GM21515 (cell line): Measurements from ENCODE around the gene KDF1.
"Not testable (repeated sequence)": the region's sequence is repeated elsewhere in the genome, so short reads cannot be mapped to it uniquely, and the experiment has no call there.

Experiments
- ATAC-seq: cut with Tn5 transposase; IDR thresholded peaks from one replicate; pipeline ENCODE4 v1.9.1; 2021; ENCODE audit not compliant: unreplicated experiment

KDF1 gene

DNA sequence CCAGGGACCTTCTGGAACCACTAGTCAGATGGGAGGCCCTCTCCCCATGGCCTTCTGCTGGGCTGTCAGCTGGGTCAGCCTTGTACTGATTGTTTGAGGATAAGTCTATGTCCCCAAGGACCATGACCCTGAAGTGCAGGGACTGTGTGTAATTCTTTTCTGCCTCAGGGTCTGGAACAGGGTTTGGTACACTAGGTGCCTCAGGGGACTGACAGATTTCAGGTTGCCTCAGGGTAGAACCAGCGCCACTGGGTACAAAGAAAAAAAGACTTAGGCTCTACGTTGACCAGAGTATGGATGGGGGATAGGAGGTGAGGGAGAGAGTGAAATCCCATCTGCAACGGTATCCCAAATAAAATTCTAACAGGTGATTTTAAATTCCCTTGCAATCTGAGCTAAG is 3.0 kb downstream of the KDF1 start:
- no peak for ATAC-seq

DNA sequence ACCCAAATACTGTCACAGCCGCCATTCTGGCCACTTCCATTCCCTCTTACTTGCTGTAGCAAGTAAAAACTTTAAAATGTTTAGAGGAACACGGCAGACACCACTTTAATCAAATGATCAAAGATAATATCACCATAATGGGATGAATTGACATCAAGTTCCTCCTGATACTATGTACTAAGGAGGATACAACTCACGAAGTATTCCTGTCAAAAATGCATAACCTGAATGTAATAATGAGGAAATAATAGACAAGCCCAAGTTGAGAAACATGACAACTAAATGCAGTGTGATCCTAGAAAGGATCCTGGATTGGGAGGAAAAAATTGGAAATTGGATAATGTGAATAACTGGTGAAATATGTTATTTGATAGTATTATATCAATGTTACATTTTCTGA is 3.9 kb downstream of the KDF1 start:
- no peak for ATAC-seq

DNA sequence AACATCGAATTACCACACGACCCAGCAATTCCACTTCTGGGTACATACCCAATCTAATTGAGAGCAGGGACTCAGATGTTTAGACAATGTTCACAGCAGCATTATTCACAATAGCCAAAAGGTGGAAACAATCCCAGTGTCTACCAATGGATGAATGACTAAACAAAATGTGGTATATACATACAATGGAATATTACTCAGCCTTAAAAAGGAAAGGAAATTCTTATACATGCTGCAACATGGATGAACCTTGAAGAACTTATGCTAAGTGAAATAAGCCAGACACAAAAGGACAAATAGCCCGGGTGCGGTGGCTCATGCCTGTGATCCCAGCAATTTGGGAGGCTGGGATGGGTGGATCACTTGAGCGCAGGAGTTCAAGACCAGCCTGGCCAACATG is 6.9 kb downstream of the KDF1 start:
- ATAC-seq: no peak

DNA sequence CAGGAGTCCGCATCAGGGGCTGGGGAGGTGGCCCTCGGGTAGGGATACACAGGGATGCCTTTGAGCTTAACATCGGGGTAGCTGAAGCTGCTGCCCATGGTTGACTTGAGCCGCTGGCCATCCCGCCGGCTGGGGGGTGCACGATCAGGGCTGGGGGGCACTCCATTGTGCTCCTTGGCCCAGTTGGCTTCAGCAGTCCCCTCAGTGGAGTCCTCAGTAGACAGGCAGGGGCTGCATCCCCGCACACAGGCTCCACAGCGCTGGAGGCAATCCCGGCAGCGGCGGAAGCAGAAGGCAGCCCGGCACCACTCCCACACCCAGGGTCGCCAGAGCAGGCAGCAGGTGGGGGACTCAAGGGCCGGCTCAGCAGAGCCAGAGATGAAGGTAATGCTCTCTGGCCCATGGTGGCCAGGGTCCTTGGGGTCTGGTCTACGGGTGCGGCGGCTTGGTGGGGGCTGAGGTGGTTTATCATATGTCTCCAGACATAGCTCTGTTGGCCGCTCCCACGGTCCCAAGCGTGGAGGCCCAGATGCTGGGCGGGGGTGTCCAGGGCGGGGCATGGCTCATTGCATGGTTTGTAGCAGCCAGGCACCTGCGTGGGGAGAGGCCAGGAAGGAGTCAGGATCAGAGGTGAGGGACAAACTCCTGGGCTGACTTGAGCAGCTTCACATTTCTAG is 8.3 kb downstream of the KDF1 start:
- ATAC-seq: no peak

DNA sequence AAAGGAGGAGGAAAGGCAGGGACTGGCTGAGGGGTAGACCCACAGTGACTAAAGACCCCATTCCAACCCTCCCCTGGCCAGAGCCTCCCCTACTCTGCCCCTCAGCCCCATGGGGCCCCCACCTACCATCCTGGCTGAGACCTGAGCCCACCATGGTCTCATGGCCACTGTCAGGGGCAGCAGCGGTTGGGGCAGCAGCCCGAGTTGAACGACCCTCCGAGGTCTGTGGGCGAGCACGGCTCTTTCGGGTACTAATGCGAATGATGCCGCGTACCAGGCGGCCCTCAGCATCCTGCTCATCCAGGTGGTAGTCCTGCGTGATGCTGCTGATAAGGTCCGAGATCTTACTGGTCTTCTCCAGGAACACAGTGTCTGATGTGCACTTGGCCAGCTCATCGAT is 9.1 kb downstream of the KDF1 start:
- ATAC-seq: no peak

DNA sequence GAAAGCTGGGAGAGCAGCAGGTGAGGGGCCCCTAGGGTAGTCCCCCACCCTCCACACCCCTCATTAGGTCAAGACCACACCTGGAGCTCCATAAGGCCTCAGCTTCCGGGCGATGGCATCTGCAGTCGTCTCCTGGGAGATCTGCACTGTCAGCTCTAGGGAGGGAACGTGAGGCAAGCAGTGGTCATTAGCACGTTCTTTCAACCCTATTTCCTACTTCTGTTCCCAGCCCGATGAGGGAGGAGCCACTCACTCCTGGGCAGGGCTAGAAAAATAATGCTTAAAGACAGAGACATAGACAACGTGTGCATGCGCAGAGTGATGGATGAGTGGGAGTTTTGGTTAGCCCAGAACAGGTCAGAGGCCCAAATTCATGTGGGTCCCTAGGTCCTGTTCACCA is 9.7 kb downstream of the KDF1 start:
- ATAC-seq: no peak

DNA sequence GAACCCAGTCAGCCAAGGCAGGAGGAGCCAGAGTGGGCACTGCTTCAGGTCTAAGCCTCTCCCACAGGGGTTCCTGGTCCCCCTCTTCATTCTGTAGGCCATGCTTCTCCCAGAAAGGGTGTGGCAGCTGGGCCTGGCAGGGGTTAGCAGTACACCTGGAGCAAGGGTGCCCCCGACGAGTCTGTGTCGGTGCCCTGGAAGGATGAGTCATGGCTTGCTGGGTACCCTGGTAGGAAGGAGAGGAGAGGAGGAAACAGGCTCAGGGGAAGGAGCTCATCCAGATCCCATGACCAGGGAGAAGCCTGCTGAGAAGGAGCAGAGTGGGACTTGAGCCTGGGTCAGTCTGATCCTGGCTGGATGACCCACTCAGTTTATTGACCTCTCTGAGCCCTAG is 10.3 kb downstream of the KDF1 start:
- no peak for ATAC-seq

DNA sequence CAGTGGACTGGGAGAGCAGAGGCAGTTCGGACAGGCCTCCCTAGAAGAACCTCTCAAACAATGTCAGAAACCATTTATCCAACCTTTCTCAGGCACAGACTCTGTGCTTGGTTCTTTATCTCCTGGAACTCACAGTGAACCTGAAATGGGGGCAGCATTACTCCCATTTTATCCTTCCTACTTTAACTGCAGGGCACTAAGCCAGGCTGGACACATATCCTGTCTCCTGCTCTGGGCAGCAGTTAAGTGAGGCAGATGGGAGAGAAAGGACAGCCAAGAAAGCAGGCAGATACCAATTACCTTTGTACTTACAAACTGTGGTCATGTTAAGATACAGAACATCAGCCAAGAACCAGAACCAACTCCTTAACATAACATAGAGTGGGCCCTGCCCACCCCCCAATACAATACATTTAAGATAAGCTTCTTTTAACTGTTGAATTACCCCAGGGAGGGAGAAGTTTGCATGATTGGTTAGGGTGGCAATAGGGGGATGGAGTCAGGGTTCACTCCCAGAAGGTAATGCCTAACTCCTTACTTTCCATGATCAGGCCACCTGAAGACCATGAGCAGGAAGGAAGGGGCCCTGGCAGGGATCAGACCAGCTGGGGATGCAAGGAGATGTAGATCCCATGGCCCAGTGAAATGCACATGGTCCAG is 10.9 kb downstream of the KDF1 start:
- ATAC-seq: no peak

DNA sequence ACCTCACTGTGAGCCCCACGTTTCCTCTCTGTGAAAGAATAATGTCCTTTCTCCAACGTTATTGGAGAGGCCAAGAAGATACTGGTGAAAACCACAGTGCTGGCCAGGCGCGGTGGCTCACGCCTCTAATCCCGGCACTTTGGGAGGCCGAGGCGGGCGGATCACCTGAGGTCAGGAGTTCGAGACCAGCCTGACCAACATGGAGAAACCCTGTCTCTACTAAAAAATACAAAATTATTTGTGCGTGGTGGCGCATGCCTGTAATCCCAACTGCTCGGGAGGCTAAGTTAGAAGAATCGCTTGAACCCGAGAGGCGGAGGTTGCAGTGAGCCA is 11.6 kb downstream of the KDF1 start:
- ATAC-seq: not testable (repeated sequence)

DNA sequence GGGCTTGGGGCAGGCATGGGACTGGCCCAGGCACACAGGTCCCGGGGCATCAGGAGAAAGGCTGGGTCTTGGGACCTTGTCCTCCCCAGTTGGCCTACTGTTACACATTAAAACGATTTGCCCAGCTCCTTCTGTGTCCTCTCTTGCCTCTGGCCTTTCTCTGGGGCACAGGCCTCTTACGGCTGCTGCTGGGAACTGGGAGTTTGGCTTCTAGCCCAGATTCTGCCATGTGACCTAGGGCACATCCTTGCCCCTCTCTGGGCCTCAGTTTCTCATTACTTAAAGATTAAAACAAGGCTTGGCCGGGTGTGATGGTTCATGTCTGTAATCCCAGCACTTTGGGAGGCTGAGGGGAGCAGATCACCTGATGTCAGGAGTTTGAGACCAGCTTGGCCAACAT is 14.0 kb downstream of the KDF1 start:
- ATAC-seq: no peak

DNA sequence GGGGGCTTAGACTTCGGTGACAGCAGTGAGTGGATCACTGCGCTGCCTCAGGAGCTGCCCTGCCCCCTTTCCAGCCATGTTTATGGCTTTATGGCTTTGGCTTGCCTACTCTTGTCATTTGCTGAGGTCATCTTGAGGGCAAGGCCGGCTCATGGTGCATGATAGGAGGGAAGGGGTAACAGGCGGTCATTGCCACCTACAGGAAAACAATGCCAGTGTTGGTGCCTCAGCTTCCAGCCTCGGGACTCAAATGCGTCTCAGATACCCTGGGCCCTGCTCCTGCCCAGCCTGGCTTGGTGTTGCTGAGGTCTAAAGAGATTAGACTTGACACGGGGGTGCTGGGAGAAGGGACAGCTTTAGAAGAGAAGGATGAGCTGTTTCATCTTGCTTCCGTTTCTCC is 14.5 kb downstream of the KDF1 start:
- ATAC-seq: no peak

DNA sequence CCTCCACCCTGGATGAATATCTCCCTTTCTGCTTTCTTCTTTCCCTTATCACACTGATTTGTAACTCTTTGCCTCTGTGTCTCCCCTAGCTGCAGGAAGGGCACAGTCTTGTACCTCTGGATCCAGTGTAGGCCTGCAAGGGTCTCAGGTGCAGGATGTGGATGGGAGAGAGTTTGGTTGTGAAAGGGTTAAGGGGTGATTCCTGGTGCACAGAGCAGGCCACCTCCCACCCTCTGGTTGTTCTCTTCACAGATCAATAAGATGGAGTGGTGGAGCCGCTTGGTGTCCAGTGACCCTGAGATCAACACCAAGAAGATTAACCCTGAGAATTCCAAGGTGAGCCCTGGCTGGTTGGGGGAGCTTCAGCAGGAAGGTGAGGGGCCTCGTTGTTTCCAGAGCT is 15.1 kb downstream of the KDF1 start:
- ATAC-seq: no peak

DNA sequence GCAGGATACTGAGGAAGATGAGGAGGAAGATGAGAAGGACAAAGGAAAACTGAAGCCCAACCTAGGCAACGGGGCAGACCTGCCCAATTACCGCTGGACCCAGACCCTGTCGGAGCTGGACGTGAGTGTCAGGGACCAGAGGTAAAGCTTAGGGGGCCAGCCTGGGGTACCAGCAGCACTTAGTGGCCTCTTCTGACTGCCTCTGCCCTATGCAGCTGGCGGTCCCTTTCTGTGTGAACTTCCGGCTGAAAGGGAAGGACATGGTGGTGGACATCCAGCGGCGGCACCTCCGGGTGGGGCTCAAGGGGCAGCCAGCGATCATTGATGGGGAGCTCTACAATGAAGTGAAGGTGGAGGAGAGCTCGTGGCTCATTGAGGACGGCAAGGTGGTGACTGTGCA is 17.6 kb downstream of the KDF1 start:
- ATAC-seq: no peak

DNA sequence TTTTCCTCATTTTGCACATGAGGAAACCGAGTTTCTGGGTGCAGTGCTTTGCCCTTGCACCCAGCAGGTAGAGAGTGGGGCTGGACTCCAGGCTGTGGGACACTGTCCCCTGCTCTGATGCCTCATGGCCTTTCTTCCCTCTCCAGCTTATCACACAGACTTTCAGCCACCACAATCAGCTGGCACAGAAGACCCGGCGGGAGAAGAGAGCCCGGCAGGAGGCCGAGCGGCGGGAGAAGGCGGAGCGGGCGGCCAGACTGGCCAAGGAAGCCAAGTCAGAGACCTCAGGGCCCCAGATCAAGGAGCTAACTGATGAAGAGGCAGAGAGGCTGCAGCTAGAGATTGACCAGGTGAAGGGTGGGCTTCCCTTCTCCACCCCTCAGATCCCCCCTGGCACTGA is 19.0 kb downstream of the KDF1 start:
- no peak for ATAC-seq

DNA sequence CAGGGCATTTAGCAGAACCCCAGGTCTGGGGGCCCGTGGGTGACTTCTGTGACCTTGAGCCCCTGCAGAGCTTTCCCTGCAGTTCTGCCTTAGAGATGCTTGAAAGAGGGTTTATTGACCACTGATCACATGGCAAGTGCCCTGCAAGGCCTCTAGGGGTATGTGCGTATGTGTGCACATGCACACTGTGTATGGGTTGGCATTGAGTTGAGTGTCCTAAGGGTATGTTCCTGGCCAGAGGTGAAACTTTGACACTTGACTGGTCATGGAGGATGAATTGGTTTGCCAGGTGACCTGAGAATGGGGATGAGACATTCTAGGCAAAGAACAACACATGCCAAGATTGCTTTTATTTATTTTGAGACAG is 21.6 kb downstream of the KDF1 start:
- ATAC-seq: no peak

DNA sequence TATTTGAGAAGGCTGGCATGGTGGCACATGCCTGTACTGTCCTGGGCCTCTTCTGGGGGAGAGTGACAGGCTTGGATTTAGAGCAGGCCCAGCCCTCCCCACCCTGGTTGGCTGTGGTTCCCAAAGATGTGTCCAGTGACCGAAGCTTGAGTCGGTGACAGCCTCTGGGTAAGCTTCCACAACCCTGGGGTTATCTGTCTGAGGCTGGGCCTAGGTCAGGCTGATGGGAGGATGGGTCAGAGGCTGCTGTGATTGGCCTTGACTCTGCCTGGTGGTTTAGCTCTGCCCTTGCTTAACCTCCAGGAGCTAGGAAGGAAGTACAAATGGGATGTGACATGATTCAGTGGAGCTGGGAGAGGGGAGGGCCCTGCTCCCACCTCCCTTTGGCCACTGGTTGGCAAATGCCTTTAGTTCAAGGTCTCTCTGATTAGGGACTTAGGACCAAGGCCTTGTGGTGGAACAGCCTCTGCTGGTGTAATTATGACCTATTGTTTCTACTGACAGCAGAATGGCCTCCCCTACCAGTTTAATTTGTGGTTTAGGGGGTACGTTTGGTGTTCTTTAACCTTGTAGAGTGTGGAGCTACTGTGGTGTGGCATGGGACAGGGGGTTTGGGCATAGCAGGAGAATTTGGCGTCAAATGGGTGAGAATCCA is 22.1 kb downstream of the KDF1 start:
- ATAC-seq: no peak

DNA sequence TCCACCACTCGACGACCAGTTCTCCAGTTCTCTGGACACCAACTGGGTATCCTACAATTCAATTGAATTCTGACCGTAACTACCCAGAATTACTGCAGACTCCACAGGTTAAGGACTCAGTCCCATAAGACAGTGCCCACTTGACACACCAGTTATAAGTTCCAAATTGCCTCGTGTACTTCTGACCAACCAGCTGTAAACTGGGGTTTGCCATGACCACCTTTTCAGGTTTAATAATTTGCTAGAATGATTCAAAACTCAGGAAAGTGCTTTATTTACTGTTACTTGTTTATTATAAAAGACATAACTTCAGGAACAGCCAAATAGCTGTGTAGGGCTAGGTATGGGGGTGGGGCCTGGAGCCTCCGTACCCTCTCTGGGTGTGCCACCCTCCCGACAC is 23.4 kb downstream of the KDF1 start:
- ATAC-seq: no peak

DNA sequence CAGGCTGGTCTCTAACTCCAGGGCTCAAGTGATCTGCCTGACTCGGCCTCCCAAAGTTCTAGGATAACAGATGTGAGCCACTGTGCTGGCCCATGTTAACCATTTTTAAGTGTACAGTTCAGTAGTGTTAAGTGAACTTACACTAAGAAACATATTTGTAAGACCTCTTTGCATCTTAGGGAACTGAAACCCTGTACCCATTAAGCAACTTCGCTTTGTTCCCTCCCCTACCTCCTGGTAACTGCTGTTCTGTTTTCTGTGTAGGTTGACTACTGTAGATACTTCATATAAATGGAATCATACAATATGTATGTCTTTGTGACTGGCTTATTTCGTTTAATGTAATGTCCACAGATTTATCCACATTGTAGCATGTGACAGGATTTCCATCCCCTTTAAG is 27.7 kb downstream of the KDF1 start:
- ATAC-seq: no peak

DNA sequence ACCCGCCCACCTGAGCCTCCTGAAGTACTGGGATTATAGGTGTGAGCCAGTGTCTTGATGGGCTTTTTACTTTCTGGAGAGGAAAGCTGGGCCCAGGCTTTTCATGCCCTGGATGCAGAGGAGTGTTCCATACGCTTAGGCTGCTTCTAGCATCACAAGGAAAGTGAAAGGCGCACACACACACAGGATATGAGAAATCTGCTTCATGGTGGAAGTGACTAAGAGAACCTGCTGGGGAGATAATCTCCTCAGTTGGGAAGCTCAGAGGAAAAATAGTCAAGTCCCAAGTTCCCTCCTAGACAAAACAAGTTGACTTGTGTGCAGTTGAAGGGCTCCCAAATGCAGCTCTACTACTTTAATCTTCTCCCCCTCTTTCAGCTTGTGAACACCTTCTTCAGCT is 36.6 kb downstream of the KDF1 start:
- ATAC-seq: no peak

DNA sequence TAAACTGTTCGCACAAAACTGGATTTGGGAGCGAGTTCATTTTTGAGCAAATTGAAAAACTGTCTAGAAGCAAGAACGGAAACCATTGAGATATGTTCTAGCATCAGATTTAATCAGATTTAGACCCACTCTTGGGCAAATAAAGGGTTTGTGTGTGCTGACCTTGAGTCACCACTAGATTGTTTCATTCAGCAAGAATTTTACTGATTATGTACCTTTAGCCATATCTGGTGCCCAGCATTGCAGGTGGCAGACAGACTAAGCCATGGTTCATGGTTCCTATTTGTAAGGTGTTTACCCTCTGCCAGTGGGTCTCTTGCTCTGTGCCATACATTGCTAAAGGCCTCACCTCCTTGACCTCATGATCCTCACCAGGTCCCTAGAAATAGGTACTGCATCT is 37.4 kb downstream of the KDF1 start:
- no peak for ATAC-seq

DNA sequence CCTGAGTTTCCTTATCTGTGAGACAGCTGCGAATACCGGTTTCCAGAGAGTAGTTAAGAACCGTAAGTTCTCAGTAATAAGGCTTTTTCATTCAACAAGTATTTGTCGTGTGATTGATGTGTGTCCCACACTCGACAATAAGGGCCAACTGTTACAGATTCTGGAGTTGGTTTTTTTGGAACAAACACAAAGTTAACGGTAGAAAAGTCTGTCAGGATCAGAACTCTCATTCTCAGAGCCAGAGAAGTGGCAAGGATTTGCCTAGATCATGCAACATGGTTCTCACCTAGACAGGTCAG is 37.9 kb downstream of the KDF1 start:
- ATAC-seq: no peak

DNA sequence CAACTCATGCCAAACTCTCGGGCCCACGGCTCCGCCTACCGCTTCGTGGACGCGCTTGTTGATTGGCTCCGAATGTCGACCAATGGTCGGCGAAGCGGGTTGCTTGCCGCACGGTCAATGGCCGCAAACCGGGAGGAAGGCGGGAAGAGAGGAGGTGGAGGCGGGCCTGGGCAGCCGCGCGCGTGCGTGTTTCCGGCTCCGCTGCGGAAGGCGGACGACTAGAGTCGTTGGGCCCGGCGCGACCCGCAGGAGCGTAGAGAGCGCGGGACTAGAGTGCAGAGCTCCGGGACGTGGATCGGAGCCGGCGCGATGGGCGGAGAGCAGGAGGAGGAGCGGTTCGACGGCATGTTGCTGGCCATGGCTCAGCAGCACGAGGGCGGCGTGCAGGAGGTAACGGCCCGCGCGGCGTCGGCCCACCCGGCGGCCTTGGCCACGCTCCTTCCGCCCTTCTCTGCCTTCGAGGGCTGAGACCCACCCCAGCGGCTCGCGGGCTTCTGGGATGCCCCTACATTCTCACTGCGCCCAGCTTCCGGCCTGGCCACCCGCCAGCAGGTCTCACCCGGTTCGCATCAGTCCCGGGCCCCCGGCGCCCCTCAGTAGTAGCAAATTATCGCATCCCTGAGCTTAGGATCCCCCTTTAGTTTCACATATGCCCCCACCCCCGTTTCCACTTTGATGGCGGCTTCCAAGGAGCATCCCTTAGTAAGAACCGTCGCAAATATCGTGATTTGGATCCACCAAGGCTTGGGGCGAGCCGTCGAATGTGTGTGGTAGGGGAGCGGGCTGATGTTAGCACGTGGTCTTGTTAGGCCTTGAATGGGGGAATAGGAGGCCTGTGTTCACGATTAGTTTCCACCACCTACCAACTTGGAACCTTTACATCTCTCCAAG is 38.5 kb downstream of the KDF1 start, which contains the start of gene NUDC:
Gene NUDC (plus strand): TSS at position 204 of the 891 bp plus-strand sequence. CDS start 106 bp downstream, at position 310.
- ATAC-seq: peak; percentile 95
